Breast epithelium (tissue), 3 donors: ENCODE measurements around the gene ACP4.

Source experiments
- POLR2A ChIP-seq: fragments of 450-650 bp; IDR thresholded peaks from one replicate; pipeline ENCODE4 v1.6.1; 2016; ENCODE audit warnings: antibody characterized with exemption, mild to moderate bottlenecking, moderate library complexity
- POLR2AphosphoS5 ChIP-seq, 3 donors: sonication (generic); formaldehyde crosslinking; IDR thresholded peaks; one replicate each; pipeline ENCODE4 v1.6.1; 2017; ENCODE audit warnings: antibody characterized with exemption in 3 of 3
- TF ChIP-seq, protein P1 (sequence below), 3 donors: fragments of 450-650 bp; IDR thresholded peaks; one replicate each; pipeline ENCODE4 v1.5.1; 2016 to 2017; ENCODE audit warnings: antibody characterized with exemption in 3 of 3, mild to moderate bottlenecking in 3 of 3, moderate library complexity in 3 of 3

DNA sequence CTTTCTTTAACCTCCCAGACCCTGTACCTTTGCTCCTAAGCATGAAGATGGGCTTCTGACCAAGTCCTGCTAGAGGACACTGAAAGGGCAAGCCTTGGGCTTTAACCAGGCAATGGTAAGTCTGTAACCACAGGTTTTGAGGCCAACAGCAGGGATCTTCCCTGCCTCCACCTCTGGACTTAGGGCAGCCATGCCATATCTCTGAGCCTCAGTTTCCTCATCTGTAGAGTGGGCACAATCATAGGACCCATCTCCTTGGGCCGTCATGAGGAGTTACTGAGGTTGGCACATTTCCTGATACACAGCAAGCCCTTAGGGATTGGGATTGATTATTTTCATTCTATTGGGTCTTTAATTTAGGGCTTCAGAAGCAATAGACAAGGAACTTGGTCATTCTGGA lies 18.6 kb downstream of the ACP4 start:
- TF ChIP-seq POLR2A = no peak
- TF ChIP-seq, protein P1, sequence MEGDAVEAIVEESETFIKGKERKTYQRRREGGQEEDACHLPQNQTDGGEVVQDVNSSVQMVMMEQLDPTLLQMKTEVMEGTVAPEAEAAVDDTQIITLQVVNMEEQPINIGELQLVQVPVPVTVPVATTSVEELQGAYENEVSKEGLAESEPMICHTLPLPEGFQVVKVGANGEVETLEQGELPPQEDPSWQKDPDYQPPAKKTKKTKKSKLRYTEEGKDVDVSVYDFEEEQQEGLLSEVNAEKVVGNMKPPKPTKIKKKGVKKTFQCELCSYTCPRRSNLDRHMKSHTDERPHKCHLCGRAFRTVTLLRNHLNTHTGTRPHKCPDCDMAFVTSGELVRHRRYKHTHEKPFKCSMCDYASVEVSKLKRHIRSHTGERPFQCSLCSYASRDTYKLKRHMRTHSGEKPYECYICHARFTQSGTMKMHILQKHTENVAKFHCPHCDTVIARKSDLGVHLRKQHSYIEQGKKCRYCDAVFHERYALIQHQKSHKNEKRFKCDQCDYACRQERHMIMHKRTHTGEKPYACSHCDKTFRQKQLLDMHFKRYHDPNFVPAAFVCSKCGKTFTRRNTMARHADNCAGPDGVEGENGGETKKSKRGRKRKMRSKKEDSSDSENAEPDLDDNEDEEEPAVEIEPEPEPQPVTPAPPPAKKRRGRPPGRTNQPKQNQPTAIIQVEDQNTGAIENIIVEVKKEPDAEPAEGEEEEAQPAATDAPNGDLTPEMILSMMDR (IDR thresholded peaks at IDR 0.05) = no peak
- TF ChIP-seq POLR2AphosphoS5 (IDR thresholded peaks at IDR 0.05) = no peak
